Neural progenitor cell (in vitro differentiated cells): ENCODE data around the gene PBX4. TPM values are rescaled to one million over a fixed set of nuclear protein-coding genes. Genes with fewer than 3 reads are reported as not detected.

Experiments
- DNase-seq: peaks from one replicate; pipeline ENCODE4 v3.0.0-alpha.2; 2016; ENCODE audit warnings: low spot score
- H2AFZ ChIP-seq: fragments of 200-600 bp; sonication (generic); replicated peaks from 2 replicates; pipeline ENCODE4 v1.6.1; 2016; ENCODE audit warnings: antibody characterized with exemption
- H3F3A ChIP-seq: fragments of 200-600 bp; sonication (generic); 2 replicates; pipeline ENCODE4 v1.6.1; 2016; ENCODE audit warnings: antibody characterized with exemption, low read depth
- H3K27ac ChIP-seq: fragments of 200-600 bp; sonication (generic); 2 replicates; pipeline ENCODE4 v1.5.1; 2016; ENCODE audit warnings: mild to moderate bottlenecking
- H3K27me3 ChIP-seq: fragments of 200-600 bp; sonication (generic); 2 replicates; pipeline ENCODE4 v1.6.1; 2016; ENCODE audit warnings: mild to moderate bottlenecking, moderate library complexity
- H3K36me3 ChIP-seq: fragments of 200-600 bp; sonication (generic); 2 replicates; pipeline ENCODE4 v1.5.1; 2016
- H3K4me1 ChIP-seq: fragments of 200-600 bp; sonication (generic); 2 replicates; pipeline ENCODE4 v1.6.1; 2016; ENCODE audit warnings: mixed run types
- H3K4me2 ChIP-seq: fragments of 200-600 bp; sonication (generic); 2 replicates; pipeline ENCODE4 v1.6.1; 2016
- H3K4me3 ChIP-seq: fragments of 200-600 bp; sonication (generic); 2 replicates; pipeline ENCODE4 v1.5.1; 2016
- H3K79me2 ChIP-seq: fragments of 200-600 bp; sonication (generic); 2 replicates; pipeline ENCODE4 v1.6.1; 2016; ENCODE audit warnings: low read depth
- H3K9ac ChIP-seq: fragments of 200-600 bp; sonication (generic); 2 replicates; pipeline ENCODE4 v1.6.1; 2016
- H3K9me3 ChIP-seq: fragments of 200-600 bp; sonication (generic); 2 replicates; pipeline ENCODE4 v1.5.1; 2016; ENCODE audit warnings: low read depth
- H4K20me1 ChIP-seq: fragments of 200-600 bp; sonication (generic); 2 replicates; pipeline ENCODE4 v1.6.1; 2016; ENCODE audit warnings: low read depth
- H3K27ac Mint-ChIP-seq: 3 replicates; pipeline ENCODE4 v1.8.0; 2021; ENCODE audit warnings: mixed read lengths
- H3K27me3 Mint-ChIP-seq: 2 replicates; pipeline ENCODE4 v1.8.0; 2022; ENCODE audit warnings: low read depth, mild to moderate bottlenecking, inconsistent platforms, moderate library complexity, mixed read lengths; ENCODE audit not compliant: insufficient read depth
- H3K36me3 Mint-ChIP-seq: 3 replicates; pipeline ENCODE4 v1.8.0; 2021; ENCODE audit warnings: mixed read lengths
- H3K4me1 Mint-ChIP-seq: 3 replicates; pipeline ENCODE4 v1.8.0; 2021; ENCODE audit warnings: mixed read lengths
- H3K4me3 Mint-ChIP-seq: 3 replicates; pipeline ENCODE4 v1.8.0; 2021; ENCODE audit warnings: mild to moderate bottlenecking, moderate library complexity, mixed read lengths
- H3K9me3 Mint-ChIP-seq: 3 replicates; pipeline ENCODE4 v1.8.0; 2020; ENCODE audit warnings: mixed read lengths
- CTCF ChIP-seq: fragments of 200-600 bp; sonication (generic); IDR thresholded peaks from 2 replicates; pipeline ENCODE4 v1.5.1; 2017; ENCODE audit warnings: antibody characterized with exemption, mild to moderate bottlenecking
- EZH2 ChIP-seq: fragments of 200-600 bp; sonication (generic); IDR thresholded peaks from 2 replicates; pipeline ENCODE4 v1.6.1; 2017; ENCODE audit warnings: antibody characterized with exemption, mild to moderate bottlenecking, moderate library complexity
- EZH2phosphoT487 ChIP-seq: fragments of 200-600 bp; sonication (generic); IDR thresholded peaks from 2 replicates; pipeline ENCODE4 v1.6.1; 2017; ENCODE audit warnings: antibody characterized with exemption
- total RNA-seq: library from RNA; depleted of rRNA; stranded (reverse); fragments of >200 nt; gene quantifications from 2 replicates; pipeline ENCODE4 v1.2.3, GENCODE V29; 2015; ENCODE audit warnings: low replicate concordance

PBX4 gene
- total RNA-seq, 1 donor from 2014 or later = 3.2 TPM

GRCh38 chr19:19661141-19661674, 42.7 kb upstream of the PBX4 start:
- no peaks in the 10 kb centered on the region for H3K36me3 ChIP-seq
- no peaks in the 10 kb centered on the region for H3K9me3 Mint-ChIP-seq
- H3K27ac ChIP-seq = no peak overlapping the region
- DNase-seq = peak; percentile 19
- peaks cover 29% of the 10 kb centered on the region for H3F3A ChIP-seq
- H3K4me1 Mint-ChIP-seq = peaks cover 18% of the 10 kb centered on the region
- TF ChIP-seq EZH2phosphoT487 = no peak
- TF ChIP-seq EZH2 = no peak
- TF ChIP-seq CTCF = no peak
- no peak overlapping the region for H3K27ac Mint-ChIP-seq
- H3K4me1 ChIP-seq = peaks cover 15% of the 10 kb centered on the region
- H3K4me3 ChIP-seq = peak overlapping the region; percentile 86
- peaks cover 20% of the 10 kb centered on the region for H3K36me3 Mint-ChIP-seq
- H3K79me2 ChIP-seq = peaks cover 41% of the 10 kb centered on the region
- no peaks in the 10 kb centered on the region for H3K9me3 ChIP-seq
- peak overlapping the region; percentile 90 for H3K4me2 ChIP-seq
- H3K9ac ChIP-seq = no peak overlapping the region
- peaks cover 28% of the 10 kb centered on the region for H4K20me1 ChIP-seq
- H3K27me3 ChIP-seq = no peaks in the 10 kb centered on the region
- H3K27me3 Mint-ChIP-seq = peaks cover 2% of the 10 kb centered on the region
- H2AFZ ChIP-seq = no peak overlapping the region
- H3K4me3 Mint-ChIP-seq = peak overlapping the region; percentile 92

GRCh38 chr19:19659646-19660245, 41.3 kb upstream of the PBX4 start:
- peaks cover 24% of the 10 kb centered on the region for H3K36me3 Mint-ChIP-seq
- Histone ChIP-seq H3K4me1 (peaks cover 15% of the 10 kb centered on the region), H3K9me3 (no peaks in the 10 kb centered on the region), H3K79me2 (peaks cover 41% of the 10 kb centered on the region), H3K27ac (no peak overlapping the region), H3K9ac (no peak overlapping the region), H2AFZ (no peak overlapping the region), H3K4me2 (no peak overlapping the region), H3K4me3 (no peak overlapping the region), H3F3A (peaks cover 29% of the 10 kb centered on the region), H4K20me1 (peaks cover 28% of the 10 kb centered on the region), H3K27me3 (no peaks in the 10 kb centered on the region), H3K36me3 (no peaks in the 10 kb centered on the region)
- H3K4me1 Mint-ChIP-seq = peaks cover 18% of the 10 kb centered on the region
- H3K9me3 Mint-ChIP-seq = no peaks in the 10 kb centered on the region
- H3K27ac Mint-ChIP-seq = no peak overlapping the region
- TF ChIP-seq CTCF (no peak), EZH2phosphoT487 (no peak), EZH2 (no peak)
- H3K27me3 Mint-ChIP-seq = peaks cover 4% of the 10 kb centered on the region
- no peak for DNase-seq
- no peak overlapping the region for H3K4me3 Mint-ChIP-seq

- no peaks in the 10 kb centered on the region for H3K36me3 ChIP-seq
- H3K4me2 ChIP-seq = no peak overlapping the region
- no peak overlapping the region for H3K27ac Mint-ChIP-seq
- H4K20me1 ChIP-seq = peaks cover 21% of the 10 kb centered on the region
- DNase-seq = no peak
- H3K36me3 Mint-ChIP-seq = peaks cover 28% of the 10 kb centered on the region
- H3K4me3 Mint-ChIP-seq = no peak overlapping the region
- no peak overlapping the region for H3K9ac ChIP-seq
- peaks cover 11% of the 10 kb centered on the region for H3K4me1 ChIP-seq
- peaks cover 11% of the 10 kb centered on the region for H3F3A ChIP-seq
- peaks cover 13% of the 10 kb centered on the region for H3K4me1 Mint-ChIP-seq
- H3K27me3 ChIP-seq = no peaks in the 10 kb centered on the region
- peaks cover 6% of the 10 kb centered on the region for H3K27me3 Mint-ChIP-seq
- no peak overlapping the region for H2AFZ ChIP-seq
- no peaks in the 10 kb centered on the region for H3K9me3 ChIP-seq
- no peak for TF ChIP-seq CTCF
- no peak for TF ChIP-seq EZH2phosphoT487
- no peak for TF ChIP-seq EZH2
- H3K27ac ChIP-seq = no peak overlapping the region
- H3K9me3 Mint-ChIP-seq = no peaks in the 10 kb centered on the region
- peaks cover 31% of the 10 kb centered on the region for H3K79me2 ChIP-seq
- no peak overlapping the region for H3K4me3 ChIP-seq
Observed at GRCh38 chr19:19657397-19657783, 38.9 kb upstream of the PBX4 start.
